ENCODE data around the gene RGS10.
"Not testable (repeated sequence)": the region's sequence is repeated elsewhere in the genome, so short reads cannot be mapped to it uniquely, and the experiment has no call there.

The RGS10 gene

DNA sequence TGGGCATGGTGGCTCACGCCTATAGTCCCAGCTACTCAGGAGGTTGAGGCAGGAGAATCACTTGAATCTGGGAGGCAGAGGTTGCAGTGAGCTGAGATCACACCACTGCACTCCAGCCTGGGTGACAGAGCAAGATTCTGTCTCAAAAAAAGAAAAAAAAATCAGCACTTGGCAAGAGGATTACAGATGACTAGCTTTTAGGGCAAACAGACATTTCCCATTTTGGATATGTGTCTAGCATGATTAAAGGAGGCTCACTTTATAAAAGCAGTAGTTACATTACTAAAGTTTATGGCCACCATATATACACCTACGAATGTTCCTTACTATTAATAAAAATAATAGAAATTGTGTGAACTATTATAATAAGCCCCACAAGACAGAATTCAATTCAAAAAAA, 13.6 kb upstream of the RGS10 start:
- H3K4me3 ChIP-seq (ENCODE audit: low read depth in 1 of 2, low read length in 2 of 2); H3K27me3 ChIP-seq (ENCODE audit: insufficient read depth, low read length, poor library complexity); H3K9me3 ChIP-seq (ENCODE audit: insufficient read depth, low read length, severe bottlenecking); H3K9ac ChIP-seq (ENCODE audit: low read depth, low read length); H4K20me1 ChIP-seq (ENCODE audit: insufficient read depth, low read length); H3K79me2 ChIP-seq (ENCODE audit: insufficient read depth, low read length); H3K4me1 ChIP-seq (ENCODE audit: insufficient read depth, low read length); ATAC-seq (ENCODE audit: insufficient read depth, low read depth); H3K36me3 ChIP-seq (ENCODE audit: insufficient read depth, low read length); H3K4me2 ChIP-seq (ENCODE audit: insufficient read depth, low read length); H3K27ac ChIP-seq (ENCODE audit: low read length); DNase-seq; H2AFZ ChIP-seq (ENCODE audit: low read depth, low read length): not testable (repeated sequence)

DNA sequence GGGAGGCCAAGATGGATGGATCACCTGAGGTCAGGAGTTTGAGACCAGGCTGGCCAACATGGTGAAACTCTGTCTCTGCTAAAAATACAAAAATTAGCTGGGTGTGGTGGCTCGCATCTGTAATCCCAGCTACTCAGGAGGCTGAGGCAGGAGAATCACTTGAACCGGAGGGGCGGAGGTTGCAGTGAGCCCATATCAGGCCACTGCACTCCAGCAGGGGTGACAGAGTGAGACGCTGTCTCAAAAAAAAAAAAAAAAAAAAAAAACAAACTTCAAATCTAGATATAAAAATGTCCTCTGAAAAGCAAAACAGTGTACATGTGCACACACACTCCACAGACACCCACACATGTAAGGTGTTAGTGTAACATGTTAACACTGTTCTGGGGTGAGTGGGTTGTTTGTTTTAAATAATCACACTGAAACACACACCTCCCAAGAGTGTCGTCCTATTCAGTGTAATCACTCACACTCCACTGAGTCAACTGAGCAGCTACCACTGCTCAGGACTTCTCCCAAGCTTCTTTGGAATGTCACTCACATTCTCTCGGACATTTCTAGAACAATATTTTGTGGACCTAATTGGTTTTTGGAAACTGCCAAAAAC, 12.8 kb upstream of the RGS10 start:
- Histone ChIP-seq H4K20me1 (ENCODE audit: insufficient read depth, low read length) (no peaks in the 10 kb centered on the region), H3K27ac (ENCODE audit: low read length) (no peak overlapping the region), H3K4me1 (ENCODE audit: insufficient read depth, low read length) (no peaks in the 10 kb centered on the region), H3K36me3 (ENCODE audit: insufficient read depth, low read length) (no peaks in the 10 kb centered on the region), H3K4me3 (ENCODE audit: low read depth in 1 of 2, low read length in 2 of 2) (no peak overlapping the region), H3K27me3 (ENCODE audit: insufficient read depth, low read length, poor library complexity) (no peaks in the 10 kb centered on the region), H3K9ac (ENCODE audit: low read depth, low read length) (no peak overlapping the region), H3K4me2 (ENCODE audit: insufficient read depth, low read length) (no peak overlapping the region), H3K9me3 (ENCODE audit: insufficient read depth, low read length, severe bottlenecking) (no peaks in the 10 kb centered on the region), H2AFZ (ENCODE audit: low read depth, low read length) (no peak overlapping the region), H3K79me2 (ENCODE audit: insufficient read depth, low read length) (no peaks in the 10 kb centered on the region)
- no peak for TF ChIP-seq EZH2 (IDR thresholded peaks at IDR 0.05; ENCODE audit: borderline replicate concordance, low read depth, low read length, severe bottlenecking)
- ATAC-seq (ENCODE audit: insufficient read depth, low read depth) (no peak), DNase-seq (no peak)

DNA sequence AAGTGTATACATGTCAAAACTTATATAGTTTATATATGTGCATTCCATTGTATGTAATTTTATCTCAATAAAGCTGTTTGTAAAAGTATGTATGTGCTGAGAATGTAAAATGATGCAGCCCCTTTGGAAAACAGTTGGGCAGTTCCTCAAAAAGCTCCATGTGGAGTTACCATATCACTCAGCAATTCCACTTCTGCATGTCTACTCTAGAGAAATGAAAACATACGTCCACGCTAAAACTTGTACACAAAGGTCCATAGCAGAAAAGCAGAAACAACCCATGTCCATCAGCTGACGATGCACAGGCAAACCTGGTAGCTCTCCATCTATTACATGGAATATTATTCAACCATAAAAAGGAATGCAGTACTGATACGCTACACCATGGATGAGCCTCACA, 8.3 kb upstream of the RGS10 start:
- Histone ChIP-seq H3K4me1 (ENCODE audit: insufficient read depth, low read length) (no peaks in the 10 kb centered on the region), H3K4me3 (ENCODE audit: low read depth in 1 of 2, low read length in 2 of 2) (no peak overlapping the region), H3K4me2 (ENCODE audit: insufficient read depth, low read length) (no peak overlapping the region), H4K20me1 (ENCODE audit: insufficient read depth, low read length) (no peaks in the 10 kb centered on the region), H3K9me3 (ENCODE audit: insufficient read depth, low read length, severe bottlenecking) (no peaks in the 10 kb centered on the region), H3K27ac (ENCODE audit: low read length) (no peak overlapping the region), H3K36me3 (ENCODE audit: insufficient read depth, low read length) (no peaks in the 10 kb centered on the region), H2AFZ (ENCODE audit: low read depth, low read length) (no peak overlapping the region), H3K9ac (ENCODE audit: low read depth, low read length) (no peak overlapping the region), H3K79me2 (ENCODE audit: insufficient read depth, low read length) (no peaks in the 10 kb centered on the region), H3K27me3 (ENCODE audit: insufficient read depth, low read length, poor library complexity) (peaks cover 8% of the 10 kb centered on the region)
- no peak for DNase-seq
- no peak for ATAC-seq (ENCODE audit: insufficient read depth, low read depth)
- TF ChIP-seq EZH2 (IDR thresholded peaks at IDR 0.05; ENCODE audit: borderline replicate concordance, low read depth, low read length, severe bottlenecking), result no peak
- TF ChIP-seq, protein P1, sequence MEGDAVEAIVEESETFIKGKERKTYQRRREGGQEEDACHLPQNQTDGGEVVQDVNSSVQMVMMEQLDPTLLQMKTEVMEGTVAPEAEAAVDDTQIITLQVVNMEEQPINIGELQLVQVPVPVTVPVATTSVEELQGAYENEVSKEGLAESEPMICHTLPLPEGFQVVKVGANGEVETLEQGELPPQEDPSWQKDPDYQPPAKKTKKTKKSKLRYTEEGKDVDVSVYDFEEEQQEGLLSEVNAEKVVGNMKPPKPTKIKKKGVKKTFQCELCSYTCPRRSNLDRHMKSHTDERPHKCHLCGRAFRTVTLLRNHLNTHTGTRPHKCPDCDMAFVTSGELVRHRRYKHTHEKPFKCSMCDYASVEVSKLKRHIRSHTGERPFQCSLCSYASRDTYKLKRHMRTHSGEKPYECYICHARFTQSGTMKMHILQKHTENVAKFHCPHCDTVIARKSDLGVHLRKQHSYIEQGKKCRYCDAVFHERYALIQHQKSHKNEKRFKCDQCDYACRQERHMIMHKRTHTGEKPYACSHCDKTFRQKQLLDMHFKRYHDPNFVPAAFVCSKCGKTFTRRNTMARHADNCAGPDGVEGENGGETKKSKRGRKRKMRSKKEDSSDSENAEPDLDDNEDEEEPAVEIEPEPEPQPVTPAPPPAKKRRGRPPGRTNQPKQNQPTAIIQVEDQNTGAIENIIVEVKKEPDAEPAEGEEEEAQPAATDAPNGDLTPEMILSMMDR (IDR thresholded peaks at IDR 0.05; ENCODE audit: borderline replicate concordance, extremely low read depth, low read length, poor library complexity, severe bottlenecking), result no peak

DNA sequence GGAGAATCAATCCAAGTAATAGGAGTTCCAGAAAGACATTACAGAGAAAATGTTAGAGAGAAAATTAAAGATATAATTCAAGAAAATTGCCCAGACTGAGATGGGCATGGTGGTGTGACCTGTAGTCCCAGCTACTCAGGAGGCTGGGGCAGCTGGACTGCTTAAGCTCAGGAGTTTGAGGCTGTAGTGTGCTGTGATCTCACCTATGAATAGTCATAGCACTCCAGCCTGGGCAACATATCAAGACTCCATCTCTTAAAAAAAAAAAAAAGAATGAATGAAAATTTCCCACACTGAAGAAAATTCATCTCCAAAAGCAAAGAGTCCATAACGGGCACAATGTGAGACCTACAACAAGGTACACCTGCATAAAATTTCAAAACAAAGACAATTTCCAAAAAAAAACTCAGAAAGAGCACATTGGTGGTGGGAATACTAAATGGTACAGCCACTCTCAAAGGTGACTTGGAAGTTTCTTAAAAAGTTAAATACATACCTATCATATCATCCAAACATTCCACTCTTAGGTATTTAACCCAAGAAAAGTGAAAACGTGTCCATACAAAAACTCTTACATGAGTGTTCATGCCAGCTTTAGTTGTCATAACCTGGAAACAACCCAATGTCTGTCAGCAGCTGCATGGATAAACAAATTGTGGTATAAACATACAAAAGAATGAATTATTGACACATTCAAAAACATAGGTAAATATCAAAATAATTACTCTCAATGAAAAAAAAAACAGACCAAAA, 6.9 kb upstream of the RGS10 start:
- ATAC-seq (ENCODE audit: insufficient read depth, low read depth) (no peak), DNase-seq (no peak)
- no peak overlapping the region for H3K4me2 ChIP-seq (ENCODE audit: insufficient read depth, low read length)
- no peak overlapping the region for H3K9ac ChIP-seq (ENCODE audit: low read depth, low read length)
- TF ChIP-seq, protein P1 (IDR thresholded peaks at IDR 0.05; ENCODE audit: borderline replicate concordance, extremely low read depth, low read length, poor library complexity, severe bottlenecking), result no peak
- no peak for TF ChIP-seq EZH2 (IDR thresholded peaks at IDR 0.05; ENCODE audit: borderline replicate concordance, low read depth, low read length, severe bottlenecking)
- H3K4me3 ChIP-seq (ENCODE audit: low read depth in 1 of 2, low read length in 2 of 2), result no peak overlapping the region
- peaks cover 8% of the 10 kb centered on the region for H3K27me3 ChIP-seq (ENCODE audit: insufficient read depth, low read length, poor library complexity)
- H3K9me3 ChIP-seq (ENCODE audit: insufficient read depth, low read length, severe bottlenecking), result no peaks in the 10 kb centered on the region
- no peaks in the 10 kb centered on the region for H3K36me3 ChIP-seq (ENCODE audit: insufficient read depth, low read length)
- H3K27ac ChIP-seq (ENCODE audit: low read length), result no peak overlapping the region
- H2AFZ ChIP-seq (ENCODE audit: low read depth, low read length), result no peak overlapping the region
- no peaks in the 10 kb centered on the region for H4K20me1 ChIP-seq (ENCODE audit: insufficient read depth, low read length)
- no peaks in the 10 kb centered on the region for H3K79me2 ChIP-seq (ENCODE audit: insufficient read depth, low read length)
- H3K4me1 ChIP-seq (ENCODE audit: insufficient read depth, low read length), result no peaks in the 10 kb centered on the region

All from DND-41 (cell line).